Activated T-cell treated with anti-CD3 and anti-CD28 coated beads, Interleukin-2, amount 50 U/mL, for 72 hours (primary cell): ENCODE measurements around the gene ILF2. TPM values are rescaled to one million over a fixed set of nuclear protein-coding genes. Genes with fewer than 3 reads are reported as not detected.
A peak's percentile ranks its signal among the peaks of the same experiment; 100 is the strongest.

Experiments
- ATAC-seq, 2 donors: fragments of 150-1000 bp; cut with Tn5 transposase; replicated peaks in 1 of 2; 2 replicates each; pipeline ENCODE4 v1.10.0; 2021; ENCODE audit warnings: moderate library complexity in 2 of 2, mild to moderate bottlenecking in 1 of 2
- DNase-seq, 2 donors: peaks; one replicate each; pipeline ENCODE4 v3.0.0; 2021 to 2022; ENCODE audit warnings: mixed read lengths in 1 of 2
- H3K27ac Mint-ChIP-seq: one replicate; pipeline ENCODE4 v1.8.0; 2022; ENCODE audit warnings: mild to moderate bottlenecking, moderate library complexity, mixed read lengths
- H3K27me3 Mint-ChIP-seq: one replicate; pipeline ENCODE4 v1.8.0; 2022; ENCODE audit warnings: low read depth, mixed read lengths
- H3K36me3 Mint-ChIP-seq, 2 donors: one replicate each; pipeline ENCODE4 v1.8.0; 2022; ENCODE audit warnings: mixed read lengths in 2 of 2, mild to moderate bottlenecking in 1 of 2; ENCODE audit not compliant: insufficient read depth in 2 of 2
- H3K4me1 Mint-ChIP-seq: one replicate; pipeline ENCODE4 v1.8.0; 2022; ENCODE audit warnings: low read depth, mixed read lengths
- H3K4me3 Mint-ChIP-seq, 2 donors: one replicate each; pipeline ENCODE4 v1.8.0; 2022; ENCODE audit warnings: mild to moderate bottlenecking in 2 of 2, mixed read lengths in 2 of 2, moderate library complexity in 2 of 2
- H3K9me3 Mint-ChIP-seq, 2 donors: one replicate each; pipeline ENCODE4 v1.8.0; 2022; ENCODE audit warnings: mixed read lengths in 2 of 2
- total RNA-seq, 2 donors: library from RNA; stranded (reverse); gene quantifications; one replicate each; pipeline ENCODE4 v1.2.3, GENCODE V29; 2022

The ILF2 gene
- total RNA-seq, 2 donors from 2014 or later, result 245 to 312 TPM

GRCh38 chr1:153626904-153627714 is 43.7 kb downstream of the ILF2 start, which contains the start of gene S100A13:
Gene S100A13 (minus strand): TSS chr1:153627505. CDS start chr1:153626472, 1,033 bp downstream.
- DNase-seq (peak; percentile 43 to 44), ATAC-seq (peak; percentile 41 to 52)
- H3K9me3 Mint-ChIP-seq, result no peaks in the 10 kb centered on the region
- no peak within 1 kb of the TSS for H3K27ac Mint-ChIP-seq
- peaks cover 5% of the 10 kb centered on the region for H3K27me3 Mint-ChIP-seq
- no peak within 1 kb of the TSS for H3K4me3 Mint-ChIP-seq
- peaks cover 22% of the 10 kb centered on the region for H3K4me1 Mint-ChIP-seq
- H3K36me3 Mint-ChIP-seq, result no peaks in the 10 kb centered on the region

GRCh38 chr1:153626477-153626903 is 44.3 kb downstream of the ILF2 start:
- H3K27ac Mint-ChIP-seq, result no peak overlapping the region
- H3K27me3 Mint-ChIP-seq, result peaks cover 5% of the 10 kb centered on the region
- ATAC-seq, result no peak

GRCh38 chr1:153624965-153625611 is 45.7 kb downstream of the ILF2 start:
- H3K4me3 Mint-ChIP-seq, result no peak overlapping the region
- peaks cover 5% of the 10 kb centered on the region for H3K27me3 Mint-ChIP-seq
- H3K27ac Mint-ChIP-seq, result no peak overlapping the region
- ATAC-seq, result no peak
- H3K9me3 Mint-ChIP-seq, result no peaks in the 10 kb centered on the region
- H3K36me3 Mint-ChIP-seq, result no peaks in the 10 kb centered on the region
- peaks cover 7% of the 10 kb centered on the region for H3K4me1 Mint-ChIP-seq
- DNase-seq, result no peak

More at GRCh38 chr1:153626477-153626903, 44.3 kb downstream of the ILF2 start:
- peaks cover 16% of the 10 kb centered on the region for H3K4me1 Mint-ChIP-seq
- no peak overlapping the region for H3K4me3 Mint-ChIP-seq
- H3K36me3 Mint-ChIP-seq, result no peaks in the 10 kb centered on the region
- no peaks in the 10 kb centered on the region for H3K9me3 Mint-ChIP-seq
- DNase-seq, result no peak

GRCh38 chr1:153623101-153623500 is 47.7 kb downstream of the ILF2 start:
- Mint-ChIP-seq H3K4me3 (no peak overlapping the region), H3K27me3 (peaks cover 5% of the 10 kb centered on the region), H3K4me1 (peaks cover 7% of the 10 kb centered on the region), H3K27ac (no peak overlapping the region), H3K36me3 (peaks cover 0 to 1% of the 10 kb centered on the region in 2 donors), H3K9me3 (no peaks in the 10 kb centered on the region)
- DNase-seq (no peak), ATAC-seq (no peak)

GRCh38 chr1:153619171-153619570 is 51.6 kb downstream of the ILF2 start:
- Mint-ChIP-seq H3K4me1 (peaks cover 19% of the 10 kb centered on the region), H3K4me3 (no peak overlapping the region), H3K27me3 (no peaks in the 10 kb centered on the region), H3K9me3 (no peaks in the 10 kb centered on the region), H3K27ac (no peak overlapping the region), H3K36me3 (peaks cover 0 to 1% of the 10 kb centered on the region in 2 donors)
- DNase-seq (no peak), ATAC-seq (no peak)

GRCh38 chr1:153617663-153618062 is 53.1 kb downstream of the ILF2 start:
- peaks cover 19% of the 10 kb centered on the region for H3K4me1 Mint-ChIP-seq
- DNase-seq, result peak; percentile 77
- no peaks in the 10 kb centered on the region for H3K9me3 Mint-ChIP-seq
- H3K27ac Mint-ChIP-seq, result no peak overlapping the region
- H3K36me3 Mint-ChIP-seq, result peaks cover 0 to 1% of the 10 kb centered on the region in 2 donors
- ATAC-seq, result peak; percentile 92 to 95
- H3K27me3 Mint-ChIP-seq, result no peaks in the 10 kb centered on the region
- H3K4me3 Mint-ChIP-seq, result no peak overlapping the region

GRCh38 chr1:153616917-153617311 is 53.9 kb downstream of the ILF2 start:
- no peak for ATAC-seq
- no peaks in the 10 kb centered on the region for H3K27me3 Mint-ChIP-seq
- peaks cover 0 to 1% of the 10 kb centered on the region in 2 donors for H3K36me3 Mint-ChIP-seq
- no peak for DNase-seq
- peaks cover 19% of the 10 kb centered on the region for H3K4me1 Mint-ChIP-seq
- H3K27ac Mint-ChIP-seq, result no peak overlapping the region
- no peak overlapping the region for H3K4me3 Mint-ChIP-seq
- no peaks in the 10 kb centered on the region for H3K9me3 Mint-ChIP-seq

- H3K4me1 Mint-ChIP-seq, result peaks cover 19% of the 10 kb centered on the region
- no peak within 1 kb of the TSS for H3K27ac Mint-ChIP-seq
- no peak for ATAC-seq
- H3K4me3 Mint-ChIP-seq, result no peak within 1 kb of the TSS
- H3K36me3 Mint-ChIP-seq, result peaks cover 0 to 1% of the 10 kb centered on the region in 2 donors
- no peaks in the 10 kb centered on the region for H3K9me3 Mint-ChIP-seq
- DNase-seq, result no peak
- H3K27me3 Mint-ChIP-seq, result no peaks in the 10 kb centered on the region
Measured at GRCh38 chr1:153616144-153616916, 54.5 kb downstream of the ILF2 start, which contains the start of gene S100A14. Gene S100A14 (minus strand): TSS chr1:153616325. CDS start chr1:153615858, 467 bp downstream.

- no peak overlapping the region for H3K4me3 Mint-ChIP-seq
- peaks cover 19% of the 10 kb centered on the region for H3K4me1 Mint-ChIP-seq
- ATAC-seq, result no peak
- H3K36me3 Mint-ChIP-seq, result peaks cover 0 to 1% of the 10 kb centered on the region in 2 donors
- H3K9me3 Mint-ChIP-seq, result no peaks in the 10 kb centered on the region
- H3K27me3 Mint-ChIP-seq, result no peaks in the 10 kb centered on the region
- DNase-seq, result no peak
- H3K27ac Mint-ChIP-seq, result no peak overlapping the region
Measured at GRCh38 chr1:153615406-153615805, 55.4 kb downstream of the ILF2 start.

- peaks cover 19% of the 10 kb centered on the region for H3K4me1 Mint-ChIP-seq
Measured at GRCh38 chr1:153614906-153615305, 55.9 kb downstream of the ILF2 start.

GRCh38 chr1:153614189-153614900 is 56.4 kb downstream of the ILF2 start:
- Mint-ChIP-seq H3K9me3 (no peaks in the 10 kb centered on the region), H3K4me3 (no peak overlapping the region), H3K27me3 (no peaks in the 10 kb centered on the region), H3K4me1 (peaks cover 19% of the 10 kb centered on the region), H3K27ac (no peak overlapping the region), H3K36me3 (peaks cover 0 to 1% of the 10 kb centered on the region in 2 donors)
- ATAC-seq (no peak), DNase-seq (no peak)

More at GRCh38 chr1:153614906-153615305, 55.9 kb downstream of the ILF2 start:
- Mint-ChIP-seq H3K36me3 (peaks cover 0 to 1% of the 10 kb centered on the region in 2 donors), H3K4me3 (no peak overlapping the region), H3K27ac (no peak overlapping the region), H3K27me3 (no peaks in the 10 kb centered on the region), H3K9me3 (no peaks in the 10 kb centered on the region)
- DNase-seq, result no peak
- ATAC-seq, result no peak

GRCh38 chr1:153613406-153613805 is 57.4 kb downstream of the ILF2 start:
- Mint-ChIP-seq H3K4me3 (no peak overlapping the region), H3K36me3 (no peaks in the 10 kb centered on the region), H3K9me3 (no peaks in the 10 kb centered on the region), H3K27ac (no peak overlapping the region), H3K4me1 (peaks cover 19% of the 10 kb centered on the region), H3K27me3 (no peaks in the 10 kb centered on the region)
- no peak for ATAC-seq
- no peak for DNase-seq
